PC-3 (cell line): Measurements from ENCODE around the gene MED13L.

Experiments used
- CTCF ChIP-seq: fragments of 300-600 bp; sonication (generic); conservative IDR thresholded peaks from 2 replicates; pipeline ENCODE4 v1.5.1; 2017; ENCODE audit warnings: antibody characterized with exemption, low read depth, mild to moderate bottlenecking, low read length
- EZH2 ChIP-seq: fragments of 300-600 bp; sonication (generic); IDR thresholded peaks from one replicate; pipeline ENCODE4 v1.6.1; 2017; ENCODE audit warnings: antibody characterized with exemption, mild to moderate bottlenecking, low read length; ENCODE audit not compliant: unreplicated experiment
- EZH2phosphoT487 ChIP-seq: fragments of 300-600 bp; sonication (generic); IDR thresholded peaks from 2 replicates; pipeline ENCODE4 v1.6.1; 2018; ENCODE audit warnings: mild to moderate bottlenecking, antibody characterized with exemption, low read length, borderline replicate concordance

- TF ChIP-seq CTCF = no peak
- no peak for TF ChIP-seq EZH2
- no peak for TF ChIP-seq EZH2phosphoT487
Observed at GRCh38 chr12:116177017-116177416, 100.5 kb downstream of the MED13L start.
